Right cardiac atrium (tissue), 5 donors: Measurements from ENCODE around the gene FA2H. TPM values are rescaled to one million over a fixed set of nuclear protein-coding genes. Genes with fewer than 3 reads are reported as not detected.

ENCODE experiments used
- ATAC-seq, 2 donors: fragments of 200-7000 bp; cut with Tn5 transposase; one replicate each; pipeline versions ENCODE4 v1.8.0 to v1.9.1; 2020; ENCODE audit warnings: moderate library complexity in 2 of 2, mild to moderate bottlenecking in 1 of 2
- DNase-seq, 3 donors: peaks; one replicate each; pipeline ENCODE4 v3.0.0-alpha.2; 2020
- H3K27ac ChIP-seq: one replicate; pipeline ENCODE4 v1.5.1; 2013; ENCODE audit warnings: mild to moderate bottlenecking, low read length, control low read depth, moderate library complexity
- H3K27me3 ChIP-seq: one replicate; pipeline ENCODE4 v1.6.1; 2013; ENCODE audit not compliant: control insufficient read depth, insufficient read depth
- H3K4me1 ChIP-seq: one replicate; pipeline ENCODE4 v1.6.1; 2013; ENCODE audit warnings: low read length; ENCODE audit not compliant: control insufficient read depth, insufficient read depth
- H3K4me3 ChIP-seq: one replicate; pipeline ENCODE4 v1.5.1; 2013; ENCODE audit warnings: low read length, control low read depth
- H3K9me3 ChIP-seq: one replicate; pipeline ENCODE4 v1.6.1; 2013; ENCODE audit warnings: low read length; ENCODE audit not compliant: control insufficient read depth
- WGBS: extraction: QIAGEN DNeasy Blood & Tissue Kit; methylation state at CpG from one replicate; pipeline ENCODE4 v1.1.7; 2013; 5-methylcytosine and 5-hydroxymethylcytosine counted together
- intact Hi-C, 4 donors: fragments of 100-400 bp; cut with DNase I; formaldehyde crosslinking; loops; one replicate each; pipeline versions ENCODE4 v1.11.0 to v1.14.0; 2022 to 2023
- polyA plus RNA-seq: library from polyadenylated mRNA; stranded (reverse); fragments of 200-250 nt; gene quantifications from one replicate; pipeline ENCODE4 v1.2.3, GENCODE V29; 2013
- total RNA-seq, 4 donors: library from RNA; stranded (reverse); fragmentation: NEBNext Ultra II Directional; extraction: Animal tissue kit (Norgen Biotek cat#: 25700); gene quantifications; one replicate each; pipeline ENCODE4 v1.2.1, GENCODE V29; 2021
- donor health status: healthy with polysubstance abuse.
- donor health status: DM: no; HTN: yes; CAD: no.
- donor health status: DM: no; HTN: no; CAD: no.
- donor health status: DM: no; HTN: yes; CAD: no; lungs with severe emphysema.
- donor health status: DM: yes; HTN: yes; CAD: no.

FA2H gene
- total and polyA plus RNA-seq, 5 donors, result 0.18 to 0.76 (median 0.55) TPM; not detected in 1

DNA sequence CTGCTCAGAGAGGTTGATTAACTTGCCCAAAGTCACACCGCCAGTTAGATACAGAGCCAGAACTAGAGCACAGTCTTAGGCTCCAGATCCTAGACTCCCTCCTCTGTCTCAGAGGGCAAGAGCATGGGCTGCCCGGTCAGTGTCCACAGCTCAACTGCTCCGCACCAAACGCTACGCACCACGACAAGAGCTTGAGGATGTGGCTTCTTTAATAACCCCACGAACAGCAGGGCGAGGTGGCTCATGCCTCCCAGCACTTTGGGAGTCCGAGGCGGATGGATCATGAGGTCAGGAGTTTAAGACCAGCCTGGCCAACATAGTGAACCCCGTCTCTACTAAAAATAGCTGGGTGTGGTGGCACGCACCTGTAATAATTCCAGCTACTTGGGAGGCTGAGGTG, 21.4 kb downstream of the FA2H start:
- no peaks in the 10 kb centered on the region for H3K9me3 ChIP-seq
- no peaks in the 10 kb centered on the region for H3K27me3 ChIP-seq
- no peak overlapping the region for H3K4me3 ChIP-seq
- H3K27ac ChIP-seq, result no peak overlapping the region
- no peak for ATAC-seq
- intact Hi-C loops, result no loop called here
- WGBS, result 88% methylated on average over 12 of the region's 12 CpGs
- no peaks in the 10 kb centered on the region for H3K4me1 ChIP-seq
- DNase-seq, result no peak

- intact Hi-C loops, result no loop called here
- H3K4me1 ChIP-seq, result no peaks in the 10 kb centered on the region
- WGBS, result 84% methylated on average over 5 of the region's 5 CpGs
- ATAC-seq (peak in 1 of 2 donors; percentile 25), DNase-seq (no peak)
- H3K27me3 ChIP-seq, result no peaks in the 10 kb centered on the region
- H3K4me3 ChIP-seq, result no peak overlapping the region
- no peaks in the 10 kb centered on the region for H3K9me3 ChIP-seq
- H3K27ac ChIP-seq, result no peak overlapping the region
These were observed 21.9 kb downstream of the FA2H start for GRCh38 chr16:74752756-74753155.

DNA sequence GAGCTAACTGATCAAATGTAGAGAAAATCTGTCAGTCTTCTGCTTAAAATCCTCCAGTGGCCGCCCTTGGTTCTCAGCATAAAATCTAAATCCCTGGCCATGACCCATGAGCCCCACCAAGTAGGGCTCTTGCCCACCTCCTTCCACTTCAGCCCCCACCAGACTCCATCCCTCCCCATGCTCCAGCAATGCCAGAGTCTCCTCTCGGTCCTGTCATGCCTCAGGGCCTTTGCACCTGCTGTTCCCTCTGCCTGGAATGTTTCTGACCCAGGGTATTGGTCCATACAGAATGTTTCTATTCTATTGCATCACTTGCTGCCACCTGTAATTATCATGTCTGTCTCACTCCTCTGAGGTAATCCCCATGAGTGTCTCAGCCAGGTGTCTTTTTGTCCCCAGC, 22.4 kb downstream of the FA2H start:
- H3K4me1 ChIP-seq, result no peaks in the 10 kb centered on the region
- 93% methylated on average over 2 of the region's 2 CpGs for WGBS
- H3K27ac ChIP-seq, result no peak overlapping the region
- ATAC-seq (no peak), DNase-seq (no peak)
- no peak overlapping the region for H3K4me3 ChIP-seq
- H3K27me3 ChIP-seq, result no peaks in the 10 kb centered on the region
- intact Hi-C loops, result no loop called here
- no peaks in the 10 kb centered on the region for H3K9me3 ChIP-seq

GRCh38 chr16:74751658-74752057, 23.0 kb downstream of the FA2H start:
- Histone ChIP-seq H3K27ac (no peak overlapping the region), H3K4me3 (no peak overlapping the region), H3K4me1 (no peaks in the 10 kb centered on the region), H3K9me3 (no peaks in the 10 kb centered on the region), H3K27me3 (no peaks in the 10 kb centered on the region)
- no peak for ATAC-seq
- DNase-seq, result no peak
- WGBS, result 84% methylated on average over 5 of the region's 5 CpGs
- intact Hi-C loops, result no loop called here

- intact Hi-C loops, result no loop called here
- Histone ChIP-seq H3K9me3 (no peaks in the 10 kb centered on the region), H3K27ac (no peak overlapping the region), H3K27me3 (no peaks in the 10 kb centered on the region), H3K4me3 (no peak overlapping the region), H3K4me1 (no peaks in the 10 kb centered on the region)
- no peak for ATAC-seq
- DNase-seq, result no peak
- WGBS, result 44% methylated on average over 20 of the region's 20 CpGs
These were observed 25.1 kb downstream of the FA2H start for GRCh38 chr16:74749291-74750055.

DNA sequence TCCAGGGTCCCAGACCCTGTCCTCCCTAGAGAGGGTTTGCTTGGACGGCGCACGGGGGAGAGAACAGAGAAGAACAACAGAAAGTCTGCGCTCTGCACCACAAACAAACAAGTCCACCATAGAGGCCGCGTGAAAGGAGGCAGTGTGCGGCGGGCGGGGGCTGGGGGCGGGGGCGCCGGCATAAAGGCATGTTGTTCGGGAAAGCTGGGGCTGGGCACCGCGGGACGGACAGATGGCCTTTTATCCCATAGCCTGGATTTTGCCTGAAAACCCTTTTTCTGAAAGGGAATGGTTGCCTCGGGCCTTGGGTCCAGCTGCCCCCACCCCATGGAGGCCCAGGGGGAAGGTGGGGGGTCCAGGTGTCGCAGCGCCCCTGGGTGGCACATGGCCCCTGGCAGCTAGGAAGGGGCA, 26.0 kb downstream of the FA2H start:
- Histone ChIP-seq H3K27me3 (no peaks in the 10 kb centered on the region), H3K4me3 (no peak overlapping the region), H3K27ac (no peak overlapping the region), H3K4me1 (no peaks in the 10 kb centered on the region), H3K9me3 (no peaks in the 10 kb centered on the region)
- no peak for DNase-seq
- intact Hi-C loops, result no loop called here
- 85% methylated on average over 19 of the region's 19 CpGs for WGBS
- no peak for ATAC-seq

- WGBS, result 79% methylated on average over 31 of the region's 32 CpGs
- no peaks in the 10 kb centered on the region for H3K27me3 ChIP-seq
- H3K27ac ChIP-seq, result no peak overlapping the region
- no peaks in the 10 kb centered on the region for H3K4me1 ChIP-seq
- DNase-seq (no peak), ATAC-seq (no peak)
- no peak overlapping the region for H3K4me3 ChIP-seq
- intact Hi-C loops, result no loop called here
- no peaks in the 10 kb centered on the region for H3K9me3 ChIP-seq
These were observed 26.7 kb downstream of the FA2H start for GRCh38 chr16:74747716-74748615.

- no peaks in the 10 kb centered on the region for H3K27me3 ChIP-seq
- ATAC-seq (no peak), DNase-seq (no peak)
- H3K4me1 ChIP-seq, result no peaks in the 10 kb centered on the region
- H3K27ac ChIP-seq, result no peak overlapping the region
- 74% methylated on average over 7 of the region's 7 CpGs for WGBS
- H3K9me3 ChIP-seq, result no peaks in the 10 kb centered on the region
- intact Hi-C loops, result no loop called here
- no peak overlapping the region for H3K4me3 ChIP-seq
These were observed 28.7 kb downstream of the FA2H start for GRCh38 chr16:74745926-74746325.

GRCh38 chr16:74745109-74745615, 29.5 kb downstream of the FA2H start:
- ATAC-seq (no peak), DNase-seq (no peak)
- WGBS, result 82% methylated on average over 10 of the region's 10 CpGs
- Histone ChIP-seq H3K4me3 (no peak overlapping the region), H3K4me1 (no peaks in the 10 kb centered on the region), H3K27me3 (no peaks in the 10 kb centered on the region), H3K27ac (no peak overlapping the region), H3K9me3 (no peaks in the 10 kb centered on the region)
- intact Hi-C loops, result no loop called here

- Histone ChIP-seq H3K27ac (no peak overlapping the region), H3K9me3 (no peaks in the 10 kb centered on the region), H3K27me3 (no peaks in the 10 kb centered on the region), H3K4me3 (no peak overlapping the region), H3K4me1 (no peaks in the 10 kb centered on the region)
- DNase-seq (no peak), ATAC-seq (no peak)
- intact Hi-C loops, result no loop called here
- WGBS, result 93% methylated on average over 4 of the region's 4 CpGs
These were observed 30.1 kb downstream of the FA2H start for GRCh38 chr16:74744566-74744965.

DNA sequence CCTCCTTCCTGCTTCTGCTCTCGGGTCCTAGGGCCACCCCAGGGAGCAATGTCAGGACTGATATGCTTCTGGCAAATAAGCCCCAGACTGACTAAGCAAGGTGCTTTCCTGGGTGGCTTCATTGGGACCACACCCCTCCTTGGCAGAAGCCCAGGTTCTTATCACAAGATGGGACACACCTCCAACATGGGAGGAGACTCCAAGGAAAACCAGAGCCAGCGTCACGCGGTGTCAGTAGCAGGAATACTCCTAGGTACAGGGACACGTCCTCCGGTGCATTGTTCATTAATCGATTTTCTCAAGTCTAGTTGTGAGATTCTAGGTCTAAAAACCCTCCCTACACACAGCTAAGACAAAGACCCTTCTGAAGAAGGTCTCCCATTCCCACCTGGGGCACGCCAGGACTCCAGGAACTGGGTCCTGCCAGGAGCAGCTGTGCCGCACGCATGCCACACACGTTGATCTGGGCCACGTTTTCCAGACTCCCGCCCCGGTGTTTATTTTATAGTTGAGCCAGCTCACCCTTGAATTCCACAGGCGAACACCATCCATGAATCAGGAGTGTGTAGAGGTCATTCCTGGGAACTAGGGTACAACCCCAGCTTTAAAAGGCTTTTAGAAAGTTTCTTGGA, 30.8 kb downstream of the FA2H start:
- no peak overlapping the region for H3K27ac ChIP-seq
- WGBS, result 51% methylated on average over 15 of the region's 15 CpGs
- ATAC-seq, result peak; percentile 36 to 60
- no peak for DNase-seq
- H3K4me3 ChIP-seq, result no peak overlapping the region
- intact Hi-C loops, result no loop called here
- H3K4me1 ChIP-seq, result no peaks in the 10 kb centered on the region
- H3K27me3 ChIP-seq, result no peaks in the 10 kb centered on the region
- H3K9me3 ChIP-seq, result no peaks in the 10 kb centered on the region
